ENCODE data around the gene HIVEP3.

HIVEP3 gene

GRCh38 chr1:41914516-41914915, 4.2 kb downstream of the HIVEP3 start:
- no peak for TF ChIP-seq CREB1 (IDR thresholded peaks at IDR 0.05; ENCODE audit: low read depth)
- no peak for TF ChIP-seq MAX (IDR thresholded peaks at IDR 0.05)
- no peak for TF ChIP-seq EP300 (IDR thresholded peaks at IDR 0.05; ENCODE audit: borderline replicate concordance)
- TF ChIP-seq TEAD4 (IDR thresholded peaks at IDR 0.05), result no peak
- no peak for TF ChIP-seq YY1 (IDR thresholded peaks at IDR 0.05; ENCODE audit: low read depth)

GRCh38 chr1:41913014-41913413, 5.7 kb downstream of the HIVEP3 start:
- TF ChIP-seq REST (IDR thresholded peaks at IDR 0.05; ENCODE audit: low read depth) (no peak), EP300 (IDR thresholded peaks at IDR 0.05; ENCODE audit: borderline replicate concordance) (no peak), CEBPB (IDR thresholded peaks at IDR 0.05) (no peak), YY1 (IDR thresholded peaks at IDR 0.05; ENCODE audit: low read depth) (no peak), TEAD4 (IDR thresholded peaks at IDR 0.05) (no peak), CREB1 (IDR thresholded peaks at IDR 0.05; ENCODE audit: low read depth) (no peak), ZBTB7A (IDR thresholded peaks at IDR 0.05; ENCODE audit: low read depth) (no peak), TCF12 (IDR thresholded peaks at IDR 0.05; ENCODE audit: low read depth) (no peak), FOXM1 (IDR thresholded peaks at IDR 0.05; ENCODE audit: borderline replicate concordance, low read depth) (no peak), MAX (IDR thresholded peaks at IDR 0.05) (no peak)

- TF ChIP-seq NFIC (IDR thresholded peaks at IDR 0.05) (no peak), USF1 (IDR thresholded peaks at IDR 0.05) (no peak), RAD21 (IDR thresholded peaks at IDR 0.05; ENCODE audit: low read depth) (no peak), YY1 (IDR thresholded peaks at IDR 0.05; ENCODE audit: low read depth) (no peak), CEBPB (IDR thresholded peaks at IDR 0.05) (no peak), TEAD4 (IDR thresholded peaks at IDR 0.05) (no peak), EP300 (IDR thresholded peaks at IDR 0.05; ENCODE audit: borderline replicate concordance) (no peak), TCF12 (IDR thresholded peaks at IDR 0.05; ENCODE audit: low read depth) (no peak), CREB1 (IDR thresholded peaks at IDR 0.05; ENCODE audit: low read depth) (no peak), EGR1 (IDR thresholded peaks at IDR 0.05) (no peak), ZBTB7A (IDR thresholded peaks at IDR 0.05; ENCODE audit: low read depth) (no peak), REST (IDR thresholded peaks at IDR 0.05; ENCODE audit: low read depth) (no peak), MAX (IDR thresholded peaks at IDR 0.05) (no peak), FOXM1 (IDR thresholded peaks at IDR 0.05; ENCODE audit: borderline replicate concordance, low read depth) (no peak)
Measured at GRCh38 chr1:41908288-41908895, 10.3 kb downstream of the HIVEP3 start.

GRCh38 chr1:41907446-41907845, 11.3 kb downstream of the HIVEP3 start:
- TF ChIP-seq MAX (IDR thresholded peaks at IDR 0.05) (no peak), FOXM1 (IDR thresholded peaks at IDR 0.05; ENCODE audit: borderline replicate concordance, low read depth) (no peak), RAD21 (IDR thresholded peaks at IDR 0.05; ENCODE audit: low read depth) (no peak), TCF12 (IDR thresholded peaks at IDR 0.05; ENCODE audit: low read depth) (no peak), EGR1 (IDR thresholded peaks at IDR 0.05) (no peak), REST (IDR thresholded peaks at IDR 0.05; ENCODE audit: low read depth) (no peak), ZBTB7A (IDR thresholded peaks at IDR 0.05; ENCODE audit: low read depth) (no peak), YY1 (IDR thresholded peaks at IDR 0.05; ENCODE audit: low read depth) (no peak), NFIC (IDR thresholded peaks at IDR 0.05) (no peak), USF1 (IDR thresholded peaks at IDR 0.05) (no peak), CEBPB (IDR thresholded peaks at IDR 0.05) (no peak), EP300 (IDR thresholded peaks at IDR 0.05; ENCODE audit: borderline replicate concordance) (no peak), TAF1 (IDR thresholded peaks at IDR 0.05; ENCODE audit: low read depth) (no peak), TEAD4 (IDR thresholded peaks at IDR 0.05) (no peak), CREB1 (IDR thresholded peaks at IDR 0.05; ENCODE audit: low read depth) (no peak)
